Astrocyte (in vitro differentiated cells and primary cell): Measurements from ENCODE around the gene SULT6B1. TPM values are rescaled to one million over a fixed set of nuclear protein-coding genes. Genes with fewer than 3 reads are reported as not detected.
"Not testable (repeated sequence)": the region's sequence is repeated elsewhere in the genome, so short reads cannot be mapped to it uniquely, and the experiment has no call there.

Experiments used
- DNase-seq: peaks from one replicate; pipeline ENCODE4 v3.0.0-alpha.2; 2010; ENCODE audit warnings: low read depth
- FAIRE-seq: peaks from 2 replicates; lab custom pipeline; 2011; peaks lifted over from hg19 to GRCh38; lab: Jason Lieb, UNC
- H2AFZ ChIP-seq: 2 replicates; pipeline ENCODE4 v1.6.0; 2012; ENCODE audit warnings: low read depth, low read length, inconsistent platforms
- H3K27ac ChIP-seq: 2 replicates; pipeline ENCODE4 v1.5.1; 2011; ENCODE audit warnings: low read depth, low read length, inconsistent platforms
- H3K27me3 ChIP-seq: 2 replicates; pipeline ENCODE4 v1.6.0; 2011; ENCODE audit warnings: low read length, inconsistent platforms; ENCODE audit not compliant: insufficient read depth
- H3K36me3 ChIP-seq: 2 replicates; pipeline ENCODE4 v1.5.1; 2011; ENCODE audit warnings: low read length, inconsistent platforms; ENCODE audit not compliant: insufficient read depth
- H3K4me1 ChIP-seq: 2 replicates; pipeline ENCODE4 v1.5.1; 2011; ENCODE audit warnings: low read length, inconsistent platforms; ENCODE audit not compliant: insufficient read depth
- H3K4me2 ChIP-seq: 2 replicates; pipeline ENCODE4 v1.6.0; 2012; ENCODE audit warnings: low read length, inconsistent platforms
- H3K4me3 ChIP-seq: 2 replicates; pipeline ENCODE4 v1.5.1; 2011; ENCODE audit warnings: low read depth, mild to moderate bottlenecking, low read length, inconsistent platforms; ENCODE audit not compliant: insufficient read depth
- H3K79me2 ChIP-seq: 2 replicates; pipeline ENCODE4 v1.6.0; 2012; ENCODE audit warnings: mild to moderate bottlenecking, low read length, inconsistent platforms; ENCODE audit not compliant: insufficient read depth
- H3K9ac ChIP-seq: 2 replicates; pipeline ENCODE4 v1.6.0; 2012; ENCODE audit warnings: mild to moderate bottlenecking, low read length, inconsistent platforms
- H3K9me3 ChIP-seq: 2 replicates; pipeline ENCODE4 v1.5.1; 2012; ENCODE audit warnings: low read depth, mild to moderate bottlenecking, low read length, inconsistent platforms; ENCODE audit not compliant: insufficient read depth
- H4K20me1 ChIP-seq: 2 replicates; pipeline ENCODE4 v1.6.0; 2012; ENCODE audit warnings: low read length, inconsistent platforms; ENCODE audit not compliant: insufficient read depth
- H3K27ac Mint-ChIP-seq: one replicate; pipeline ENCODE4 v1.8.0; 2021; ENCODE audit warnings: mild to moderate bottlenecking, mixed read lengths; ENCODE audit not compliant: unreplicated experiment
- H3K27me3 Mint-ChIP-seq: one replicate; pipeline ENCODE4 v1.8.0; 2021; ENCODE audit warnings: low read depth, mixed read lengths; ENCODE audit not compliant: unreplicated experiment
- H3K36me3 Mint-ChIP-seq: one replicate; pipeline ENCODE4 v1.8.0; 2021; ENCODE audit warnings: low read depth, mixed read lengths; ENCODE audit not compliant: unreplicated experiment
- H3K4me1 Mint-ChIP-seq: one replicate; pipeline ENCODE4 v1.8.0; 2021; ENCODE audit warnings: low read depth, mixed read lengths; ENCODE audit not compliant: unreplicated experiment
- H3K4me3 Mint-ChIP-seq: one replicate; pipeline ENCODE4 v1.8.0; 2021; ENCODE audit warnings: mild to moderate bottlenecking, moderate library complexity, mixed read lengths; ENCODE audit not compliant: unreplicated experiment
- H3K9me3 Mint-ChIP-seq: one replicate; pipeline ENCODE4 v1.8.0; 2021; ENCODE audit warnings: mild to moderate bottlenecking, mixed read lengths; ENCODE audit not compliant: unreplicated experiment
- CTCF ChIP-seq: IDR thresholded peaks from 2 replicates; pipeline ENCODE4 v1.5.1; 2011; ENCODE audit warnings: low read depth, mild to moderate bottlenecking, inconsistent platforms, low read length, moderate library complexity; ENCODE audit not compliant: insufficient read depth
- EZH2 ChIP-seq: IDR thresholded peaks from 2 replicates; pipeline ENCODE4 v1.6.1; 2012; ENCODE audit warnings: mild to moderate bottlenecking, low read length, inconsistent platforms; ENCODE audit not compliant: insufficient read depth
- total RNA-seq: library from RNA; stranded (reverse); gene quantifications from 2 replicates; pipeline ENCODE4 v1.2.1, GENCODE V29; 2021

Gene SULT6B1
- total RNA-seq, 1 donor from 2014 or later, result not detected

GRCh38 chr2:37215250-37215649, 26.8 kb upstream of the SULT6B1 start:
- H4K20me1 ChIP-seq, result no peaks in the 10 kb centered on the region
- no peak overlapping the region for H3K4me3 Mint-ChIP-seq
- peaks cover 2% of the 10 kb centered on the region for H3K36me3 Mint-ChIP-seq
- H3K4me1 Mint-ChIP-seq, result peaks cover 15% of the 10 kb centered on the region
- H3K4me2 ChIP-seq, result no peak overlapping the region
- H3K27me3 ChIP-seq, result no peaks in the 10 kb centered on the region
- H3K79me2 ChIP-seq, result no peaks in the 10 kb centered on the region
- H3K27ac Mint-ChIP-seq, result peak overlapping the region; percentile 63
- TF ChIP-seq CTCF (no peak), EZH2 (no peak)
- no peak overlapping the region for H3K9ac ChIP-seq
- no peak overlapping the region for H3K4me3 ChIP-seq
- H3K27me3 Mint-ChIP-seq, result no peaks in the 10 kb centered on the region
- no peaks in the 10 kb centered on the region for H3K9me3 Mint-ChIP-seq
- H3K9me3 ChIP-seq, result no peaks in the 10 kb centered on the region
- FAIRE-seq (no peak), DNase-seq (no peak)
- H3K27ac ChIP-seq, result no peak overlapping the region
- no peak overlapping the region for H2AFZ ChIP-seq
- H3K36me3 ChIP-seq, result peaks cover 45% of the 10 kb centered on the region
- H3K4me1 ChIP-seq, result no peaks in the 10 kb centered on the region

- H3K4me2 ChIP-seq, result no peak overlapping the region
- no peak overlapping the region for H3K27ac ChIP-seq
- no peaks in the 10 kb centered on the region for H3K27me3 ChIP-seq
- H3K36me3 Mint-ChIP-seq, result peaks cover 22% of the 10 kb centered on the region
- no peak overlapping the region for H3K4me3 ChIP-seq
- no peaks in the 10 kb centered on the region for H3K4me1 ChIP-seq
- peaks cover 15% of the 10 kb centered on the region for H3K4me1 Mint-ChIP-seq
- H4K20me1 ChIP-seq, result peaks cover 5% of the 10 kb centered on the region
- H3K9me3 Mint-ChIP-seq, result peaks cover 3% of the 10 kb centered on the region
- no peak overlapping the region for H3K27ac Mint-ChIP-seq
- DNase-seq (no peak), FAIRE-seq (no peak)
- TF ChIP-seq EZH2 (no peak), CTCF (no peak)
- no peaks in the 10 kb centered on the region for H3K9me3 ChIP-seq
- H3K36me3 ChIP-seq, result peaks cover 57% of the 10 kb centered on the region
- H3K9ac ChIP-seq, result no peak overlapping the region
- peaks cover 28% of the 10 kb centered on the region for H3K79me2 ChIP-seq
- no peaks in the 10 kb centered on the region for H3K27me3 Mint-ChIP-seq
- no peak overlapping the region for H2AFZ ChIP-seq
- H3K4me3 Mint-ChIP-seq, result no peak overlapping the region
These were observed 23.5 kb upstream of the SULT6B1 start for GRCh38 chr2:37211939-37212338.

GRCh38 chr2:37211212-37211611, 22.7 kb upstream of the SULT6B1 start:
- Mint-ChIP-seq H3K27me3 (no peaks in the 10 kb centered on the region), H3K9me3 (peaks cover 3% of the 10 kb centered on the region), H3K4me3 (no peak overlapping the region), H3K27ac (peak overlapping the region; percentile 74), H3K4me1 (peaks cover 15% of the 10 kb centered on the region), H3K36me3 (peaks cover 26% of the 10 kb centered on the region)
- Histone ChIP-seq H3K4me3 (no peak overlapping the region), H3K4me2 (no peak overlapping the region), H3K4me1 (no peaks in the 10 kb centered on the region), H3K27me3 (no peaks in the 10 kb centered on the region), H4K20me1 (peaks cover 6% of the 10 kb centered on the region), H3K79me2 (peaks cover 35% of the 10 kb centered on the region), H3K9me3 (no peaks in the 10 kb centered on the region), H3K9ac (no peak overlapping the region), H3K36me3 (peaks cover 55% of the 10 kb centered on the region), H3K27ac (peak overlapping the region; percentile 34), H2AFZ (no peak overlapping the region)
- TF ChIP-seq EZH2, result no peak
- no peak for TF ChIP-seq CTCF
- DNase-seq (peak; percentile 33), FAIRE-seq (no peak)

GRCh38 chr2:37206760-37207159, 18.3 kb upstream of the SULT6B1 start:
- H3K4me1 ChIP-seq, H3K4me3 Mint-ChIP-seq, H3K4me2 ChIP-seq, H3K27me3 Mint-ChIP-seq, H3K27ac ChIP-seq, H3K9me3 Mint-ChIP-seq, H2AFZ ChIP-seq, H3K9ac ChIP-seq, H3K27me3 ChIP-seq, H3K4me3 ChIP-seq, DNase-seq, FAIRE-seq, H3K9me3 ChIP-seq, H3K27ac Mint-ChIP-seq: not testable (repeated sequence)
- H3K79me2 ChIP-seq, result peaks cover 67% of the 10 kb centered on the region
- H4K20me1 ChIP-seq, result peaks cover 15% of the 10 kb centered on the region
- peaks cover 55% of the 10 kb centered on the region for H3K36me3 Mint-ChIP-seq
- H3K36me3 ChIP-seq, result peaks cover 56% of the 10 kb centered on the region
- H3K4me1 Mint-ChIP-seq, result peaks cover 16% of the 10 kb centered on the region
